Right renal pelvis (tissue), 4 donors: Measurements from ENCODE around the gene XRCC3. TPM values are rescaled to one million over a fixed set of nuclear protein-coding genes. Genes with fewer than 3 reads are reported as not detected.

ENCODE experiments used
- DNase-seq, 4 donors: peaks; one replicate each; pipeline ENCODE4 v3.0.0-alpha.2; 2013; ENCODE audit warnings: low read depth in 4 of 4, low spot score in 3 of 4, missing footprints in 1 of 4
- polyA plus RNA-seq, 4 donors: library from polyadenylated mRNA; unstranded; fragments of 120-200 nt; gene quantifications; one replicate each; pipeline ENCODE4 v1.2.1, GENCODE V29; 2013; ENCODE audit not compliant: insufficient read length in 4 of 4

The XRCC3 gene
- polyA plus RNA-seq, 4 donors: 12.6 to 16.0 (median 14.7) TPM

DNA sequence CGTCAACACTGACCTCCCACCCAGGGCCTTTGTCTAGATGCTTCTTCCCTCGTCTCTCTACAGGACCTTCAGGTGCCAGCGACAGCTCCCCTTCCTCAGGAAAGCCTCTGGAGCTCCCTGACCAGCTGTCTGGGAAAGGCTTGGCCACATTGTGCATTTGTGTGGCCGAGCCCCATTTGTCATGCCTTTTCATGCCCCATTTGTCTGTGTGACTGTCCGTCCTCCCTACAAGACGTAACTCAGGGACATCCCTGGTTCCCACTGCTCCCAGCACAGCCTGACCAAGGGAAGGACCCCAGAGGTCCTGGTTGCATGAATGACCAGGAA is 24.2 kb upstream of the XRCC3 start:
- no peak for DNase-seq

- DNase-seq: no peak
These were observed 23.6 kb upstream of the XRCC3 start for GRCh38 chr14:103738701-103739451.

DNA sequence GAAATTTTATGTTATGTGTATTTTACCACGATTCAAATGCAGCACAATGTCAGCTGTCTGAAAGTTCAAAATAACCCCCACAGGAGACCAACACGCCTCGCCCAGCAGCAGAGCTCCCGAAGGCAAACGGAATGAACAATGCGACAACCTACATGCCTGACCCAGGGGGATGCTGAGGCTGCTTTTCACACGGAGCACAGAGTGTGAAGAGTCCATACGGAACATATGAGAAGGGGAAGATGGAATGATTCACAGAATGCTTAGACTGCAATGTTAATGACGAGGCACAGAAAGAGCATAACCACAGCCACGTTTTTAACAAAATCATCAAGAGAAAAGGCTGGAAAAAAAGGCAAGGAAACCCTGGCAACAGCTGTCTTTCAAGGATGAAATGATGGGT is 22.9 kb upstream of the XRCC3 start:
- no peak for DNase-seq

GRCh38 chr14:103737432-103738045 is 22.3 kb upstream of the XRCC3 start:
- no peak for DNase-seq

DNA sequence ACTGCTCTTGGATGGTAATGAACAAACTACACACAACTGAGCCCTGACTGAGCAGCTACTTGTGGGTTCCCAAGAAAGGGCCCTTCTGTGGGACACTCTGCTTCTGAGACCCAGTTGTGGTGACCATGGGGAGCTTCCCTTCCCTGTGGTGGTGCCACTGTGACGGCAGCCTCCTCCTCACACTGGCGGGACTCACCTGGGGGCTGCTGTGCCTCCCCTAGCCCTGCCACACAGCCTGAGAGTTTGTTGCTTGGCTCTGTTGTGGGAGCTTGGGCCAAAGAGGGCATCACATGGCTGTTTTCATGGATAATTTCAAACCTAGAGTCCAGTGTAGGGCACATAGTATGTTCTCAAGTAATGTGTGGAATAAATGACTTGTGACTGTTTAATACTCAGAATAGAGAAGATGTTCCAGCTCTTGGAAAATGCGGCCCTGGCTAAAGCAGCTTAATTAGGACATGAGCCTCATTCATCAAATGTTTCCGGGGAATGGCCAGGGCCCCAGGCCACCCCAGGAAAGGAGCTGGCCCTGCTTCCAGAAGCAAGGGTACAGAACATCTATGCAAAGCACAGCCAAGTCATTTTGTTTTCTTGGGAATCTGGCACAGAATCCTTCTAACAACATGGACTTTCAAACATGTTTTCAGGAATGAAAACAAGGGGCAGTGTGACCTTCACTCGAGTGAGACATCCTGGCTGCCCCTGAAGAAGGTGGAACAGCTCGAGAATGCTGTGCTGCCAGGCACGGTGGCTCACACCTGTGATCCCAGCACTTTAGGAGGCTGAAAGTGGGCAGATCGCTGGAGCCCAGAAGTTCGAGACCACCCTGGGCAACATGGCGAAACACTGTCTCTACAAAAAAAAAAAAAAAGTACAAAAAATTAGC is 21.5 kb upstream of the XRCC3 start:
- no peak for DNase-seq

- no peak for DNase-seq
These were observed 20.7 kb upstream of the XRCC3 start for GRCh38 chr14:103735815-103736545.

DNA sequence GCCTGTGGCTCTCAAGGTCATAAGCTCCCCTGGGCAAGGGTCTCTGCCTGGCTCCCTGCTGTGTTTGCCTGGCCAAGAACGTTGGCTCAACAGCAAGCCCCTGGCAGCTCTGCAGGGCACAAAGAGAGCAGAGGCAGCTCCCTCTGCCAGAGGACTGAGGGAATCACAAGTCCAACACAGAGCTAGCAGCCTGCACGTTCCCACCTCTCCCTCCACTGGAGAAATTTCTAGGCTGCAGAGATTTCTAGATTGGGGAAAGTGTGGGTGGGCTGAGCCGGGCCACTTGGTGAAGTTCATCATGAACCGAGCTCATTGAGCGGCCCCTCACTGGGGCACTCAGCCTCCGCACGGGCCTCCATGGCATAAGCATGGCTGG is 20.2 kb upstream of the XRCC3 start:
- DNase-seq: no peak

DNA sequence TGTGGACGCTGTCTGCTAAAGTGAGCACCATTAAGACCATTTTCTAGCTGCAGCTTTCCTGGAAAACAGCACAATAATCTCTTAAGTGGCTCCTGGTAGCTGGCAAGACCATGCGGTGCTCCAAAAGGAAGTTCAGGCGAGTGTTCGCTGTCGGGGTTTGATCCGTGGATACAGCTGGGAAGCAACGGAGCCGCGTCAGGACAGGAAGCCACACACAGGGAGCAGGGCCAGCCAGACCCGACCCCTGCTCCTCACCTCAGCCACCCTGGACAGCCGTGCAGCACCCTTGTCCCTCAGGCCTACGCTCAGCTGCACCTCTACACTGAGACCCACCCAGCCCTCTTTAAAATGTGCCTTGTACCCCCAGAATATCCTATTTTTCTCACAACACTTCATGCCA is 19.8 kb upstream of the XRCC3 start:
- no peak for DNase-seq

- no peak for DNase-seq
These were observed 19.0 kb upstream of the XRCC3 start for GRCh38 chr14:103734081-103734888.

DNA sequence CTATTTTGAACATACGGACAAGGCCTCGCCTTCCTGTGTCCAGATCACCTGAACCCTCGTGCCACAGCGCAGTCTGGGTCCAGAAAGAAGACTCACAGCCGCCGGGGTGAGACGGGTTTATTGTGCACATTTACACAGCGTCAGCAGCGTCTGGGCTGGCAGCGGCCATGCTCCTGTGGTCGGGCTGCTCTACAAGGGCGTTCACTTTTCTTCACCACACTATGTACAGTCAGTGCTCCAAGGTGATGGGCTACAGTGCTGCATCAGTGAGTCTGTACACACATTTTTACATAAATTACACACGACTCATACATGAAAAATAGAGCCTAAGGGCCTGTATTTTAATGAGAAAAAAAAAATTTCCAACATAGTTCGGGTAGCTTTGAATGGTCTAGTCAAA is 18.4 kb upstream of the XRCC3 start:
- DNase-seq: no peak

DNA sequence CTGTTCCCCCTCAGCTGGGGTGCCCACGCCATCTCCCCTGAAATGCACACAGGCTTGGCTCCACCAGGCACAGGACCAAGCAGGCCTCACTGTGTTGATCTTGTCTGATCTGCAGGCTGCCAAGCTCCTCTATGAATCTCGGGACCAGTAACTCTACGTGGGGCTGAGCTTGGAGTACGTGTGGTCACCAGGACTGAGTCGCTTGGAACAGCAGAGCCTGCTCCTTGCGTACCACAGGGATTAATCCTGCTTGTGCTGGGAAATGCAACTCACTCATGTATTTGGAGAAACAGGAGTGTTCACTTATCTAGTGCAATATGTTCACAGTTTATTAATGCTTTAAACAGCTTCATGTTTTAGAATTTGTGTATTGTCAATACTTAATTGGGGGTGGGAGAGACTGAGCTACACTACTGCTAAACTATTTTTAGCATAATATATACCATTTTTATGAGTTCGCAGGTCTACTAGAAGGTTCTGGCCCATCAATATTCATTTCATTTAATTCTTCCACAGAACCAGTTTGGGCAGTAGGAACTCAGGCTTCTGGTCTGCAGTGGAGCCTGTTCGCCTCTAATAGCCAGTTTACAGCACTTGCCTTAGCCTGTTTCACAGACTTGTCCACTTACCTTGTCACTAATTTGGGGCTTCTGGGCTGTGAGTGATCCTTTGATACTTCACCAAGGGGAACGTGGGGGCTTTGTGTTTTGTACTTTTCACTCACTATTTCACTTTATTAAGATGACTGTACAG is 17.8 kb upstream of the XRCC3 start:
- DNase-seq: no peak

GRCh38 chr14:103731916-103732867 is 16.9 kb upstream of the XRCC3 start:
- DNase-seq: no peak

DNA sequence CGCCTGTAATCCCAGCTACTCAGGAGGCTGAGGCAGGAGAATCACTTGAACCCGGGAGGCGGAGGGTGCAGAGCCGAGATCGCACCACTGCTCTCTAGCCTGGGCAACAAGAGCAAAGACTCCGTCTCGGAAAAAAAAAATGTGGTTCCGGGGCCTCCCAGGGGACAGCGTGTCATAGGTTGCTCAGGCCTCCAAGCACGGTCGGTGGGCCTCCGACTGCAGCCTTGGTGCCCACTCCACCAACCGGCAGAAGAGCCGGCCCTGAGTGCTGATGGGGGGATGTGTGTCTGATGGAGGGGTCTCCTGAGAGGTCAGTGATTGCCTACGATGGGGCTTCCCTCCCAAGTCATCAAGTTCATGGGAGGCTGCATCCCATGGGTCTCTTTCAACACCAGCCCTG is 16.2 kb upstream of the XRCC3 start:
- no peak for DNase-seq

DNA sequence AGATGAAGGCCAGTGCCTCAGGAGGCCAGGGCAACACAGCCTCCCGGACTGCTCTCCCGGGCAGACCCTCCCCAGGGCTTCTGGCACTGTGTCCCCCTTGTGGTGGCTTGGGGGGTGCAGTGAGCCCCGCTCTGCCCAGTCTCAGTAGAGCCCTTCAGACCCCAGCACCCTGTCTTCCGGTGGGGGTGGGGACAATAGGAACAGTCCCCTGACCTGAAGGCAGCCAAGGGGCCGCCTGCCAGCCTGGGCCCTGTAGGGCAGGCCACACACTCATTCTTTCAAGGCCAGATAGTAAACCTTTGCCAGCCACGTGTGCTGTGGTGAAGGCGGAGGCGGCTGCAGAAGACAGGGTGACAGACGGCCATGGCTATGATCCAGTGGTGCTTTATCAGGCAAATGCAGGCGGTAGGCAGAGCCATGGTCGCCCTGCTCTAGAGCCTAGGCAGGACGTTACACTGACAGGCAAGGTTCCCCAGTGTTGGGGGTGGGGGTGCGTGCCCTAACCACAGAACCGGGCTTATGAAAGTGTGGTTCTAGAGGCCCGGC is 15.3 kb upstream of the XRCC3 start:
- DNase-seq: no peak

- no peak for DNase-seq
These were observed 14.5 kb upstream of the XRCC3 start for GRCh38 chr14:103729496-103730448.

DNA sequence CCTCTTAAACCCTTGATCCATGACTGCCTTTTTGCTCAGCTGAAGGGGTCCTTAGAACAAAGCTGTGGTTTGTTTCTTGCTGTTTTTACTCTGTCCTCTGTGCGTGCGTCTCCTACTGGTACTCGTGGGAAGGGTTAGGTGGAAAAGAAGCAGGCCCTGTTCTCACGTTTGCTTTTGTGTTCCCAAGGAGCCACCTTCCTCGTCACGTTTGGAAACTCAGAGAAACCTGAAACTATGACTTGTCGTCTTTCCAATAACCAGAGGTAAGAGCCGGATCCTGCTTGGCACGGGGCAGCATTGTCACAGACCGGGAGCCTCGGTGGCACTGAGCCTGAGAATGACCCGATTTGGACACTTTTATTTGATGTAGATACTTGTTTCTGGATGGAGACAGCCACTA is 13.5 kb upstream of the XRCC3 start:
- no peak for DNase-seq

- DNase-seq: no peak
These were observed 12.9 kb upstream of the XRCC3 start for GRCh38 chr14:103728141-103728540.
